B cell (primary cell): ENCODE results near the gene ETV6. TPM values are rescaled to one million over a fixed set of nuclear protein-coding genes. Genes with fewer than 3 reads are reported as not detected.

ENCODE experiments used
- ATAC-seq: fragments of 200-7000 bp; cut with Tn5 transposase; one replicate; pipeline ENCODE4 v1.10.0; 2021; ENCODE audit warnings: low read depth, mild to moderate bottlenecking, moderate number of reproducible peaks, moderate library complexity
- CTCF ChIA-PET: fragments of 350-600 bp; sonication (Branson Sonifier 250); formaldehyde crosslinking; loops from one replicate; lab custom pipeline; 2021; ENCODE audit warnings: antibody characterized with exemption, inconsistent platforms; lab: Charles Lee
- POLR2A ChIA-PET: fragments of 350-600 bp; sonication (Branson Sonifier 250); formaldehyde crosslinking; loops from one replicate; lab custom pipeline; 2021; ENCODE audit warnings: antibody characterized with exemption; lab: Charles Lee
- DNase-seq: peaks from one replicate; pipeline ENCODE4 v3.0.0; 2013
- H2AFZ ChIP-seq: 2 replicates; pipeline ENCODE4 v1.6.1; 2012; ENCODE audit warnings: mild to moderate bottlenecking, low read depth, low read length; ENCODE audit not compliant: insufficient read depth, poor library complexity, severe bottlenecking
- H3K27ac ChIP-seq, 2 donors: 1 replicate in 1 of 2; 2 replicates in 1 of 2; pipeline ENCODE4 v1.5.1; 2012 to 2013; ENCODE audit warnings: low read length in 2 of 2, mild to moderate bottlenecking in 2 of 2, moderate library complexity in 1 of 2
- H3K27me3 ChIP-seq, 4 experiments: fragments of 200-600 bp in 1 of 4; sonication (generic) in 1 of 4; replicated peaks in 1 of 4; 1 replicate in 2 of 4; 2 replicates in 2 of 4; pipeline versions ENCODE4 v1.6.1 to v1.7.0; 2013 to 2016; ENCODE audit warnings: low read length in 3 of 4, mild to moderate bottlenecking in 2 of 4, mixed read lengths in 1 of 4, moderate library complexity in 1 of 4; ENCODE audit not compliant: insufficient read depth in 4 of 4, control insufficient read depth in 3 of 4; ENCODE audit errors: control extremely low read depth in 1 of 4
- H3K36me3 ChIP-seq, 2 experiments: replicated peaks in 1 of 2; 1 replicate in 1 of 2; 2 replicates in 1 of 2; pipeline versions ENCODE4 v1.6.1 to v1.7.1; 2013; ENCODE audit warnings: low read length in 1 of 2; ENCODE audit not compliant: insufficient read depth in 2 of 2, control insufficient read depth in 1 of 2; ENCODE audit errors: control extremely low read depth in 1 of 2, extremely low read depth in 1 of 2
- H3K4me1 ChIP-seq, 2 donors: fragments of 200-600 bp in 1 of 2; sonication (generic) in 1 of 2; 1 replicate in 1 of 2; 2 replicates in 1 of 2; pipeline versions ENCODE4 v1.5.1 to v1.6.1; 2013 to 2017; ENCODE audit warnings: low read length in 2 of 2; ENCODE audit not compliant: control insufficient read depth in 2 of 2, insufficient read depth in 2 of 2
- H3K4me2 ChIP-seq: replicated peaks from 2 replicates; pipeline ENCODE3; 2012; ENCODE audit warnings: mild to moderate bottlenecking, low read depth, low read length; ENCODE audit not compliant: poor library complexity, severe bottlenecking
- H3K4me3 ChIP-seq, 5 experiments: fragments of 200-600 bp in 1 of 5; sonication (generic) in 1 of 5; 1 replicate in 3 of 5; 2 replicates in 2 of 5; pipeline versions ENCODE4 v1.5.1 to v1.7.0; 2011 to 2016; ENCODE audit warnings: low read length in 4 of 5, mild to moderate bottlenecking in 4 of 5, low read depth in 2 of 5, control low read depth in 1 of 5, moderate library complexity in 1 of 5; ENCODE audit not compliant: insufficient read depth in 1 of 5; ENCODE audit errors: control extremely low read depth in 1 of 5, extremely low read depth in 1 of 5
- H3K79me2 ChIP-seq: fragments of 200-600 bp; sonication (generic); one replicate; pipeline ENCODE4 v1.6.0; 2016; ENCODE audit warnings: low read length; ENCODE audit not compliant: control insufficient read depth, insufficient read depth
- H3K9ac ChIP-seq: fragments of 200-600 bp; sonication (generic); 2 replicates; pipeline ENCODE4 v1.6.1; 2017; ENCODE audit warnings: mild to moderate bottlenecking, low read length, moderate library complexity
- H3K9me3 ChIP-seq, 3 donors: one replicate each; pipeline versions ENCODE4 v1.6.1 to v1.7.1; 2013; ENCODE audit warnings: low read length in 2 of 3; ENCODE audit not compliant: control insufficient read depth in 2 of 3, insufficient read depth in 1 of 3; ENCODE audit errors: control extremely low read depth in 1 of 3
- H4K20me1 ChIP-seq: 2 replicates; pipeline ENCODE4 v1.6.0; 2012; ENCODE audit warnings: mild to moderate bottlenecking, low read length; ENCODE audit not compliant: insufficient read depth, control insufficient read depth, poor library complexity, severe bottlenecking
- H3K27ac Mint-ChIP-seq: one replicate; pipeline ENCODE4 v1.8.0; 2021; ENCODE audit warnings: mixed read lengths
- H3K27me3 Mint-ChIP-seq: one replicate; pipeline ENCODE4 v1.8.0; 2021; ENCODE audit warnings: mixed read lengths
- H3K4me1 Mint-ChIP-seq: one replicate; pipeline ENCODE4 v1.8.0; 2021; ENCODE audit warnings: mixed read lengths
- H3K4me3 Mint-ChIP-seq: one replicate; pipeline ENCODE4 v1.8.0; 2021; ENCODE audit warnings: mixed read lengths
- H3K9me3 Mint-ChIP-seq: one replicate; pipeline ENCODE4 v1.8.0; 2022; ENCODE audit warnings: mixed read lengths; ENCODE audit not compliant: insufficient read depth
- CTCF ChIP-seq: fragments of 200-600 bp; IDR thresholded peaks from one replicate; pipeline ENCODE4 v1.8.0; 2022; ENCODE audit warnings: antibody characterized with exemption, mild to moderate bottlenecking
- EZH2 ChIP-seq: IDR thresholded peaks from 2 replicates; pipeline ENCODE4 v1.6.1; 2012; ENCODE audit warnings: borderline replicate concordance, low read depth, mild to moderate bottlenecking, moderate library complexity, low read length; ENCODE audit not compliant: insufficient read depth, poor library complexity, severe bottlenecking
- WGBS: methylation state at CpG from one replicate; pipeline ENCODE4 v1.1.5; 2013; ENCODE audit warnings: missing lambda C conversion rate; ENCODE audit not compliant: insufficient coverage; 5-methylcytosine and 5-hydroxymethylcytosine counted together
- intact Hi-C: fragments of 100-400 bp; cut with micrococcal nuclease; formaldehyde crosslinking; loops from one replicate; pipeline ENCODE4 v1.10.0; 2022
- polyA plus RNA-seq: library from polyadenylated mRNA; depleted of rRNA; stranded (reverse); fragments of >200 nt; gene quantifications from 2 replicates; pipeline ENCODE4 v1.2.3, GENCODE V29; 2012
- total RNA-seq, 2 donors: library from RNA; stranded (reverse); fragments of 120-200 nt in 1 of 2; gene quantifications; 1 replicate in 1 of 2; 2 replicates in 1 of 2; pipeline versions ENCODE4 v1.2.3 to v1.2.4, GENCODE V29; 2013 to 2022

The ETV6 gene
- total and polyA plus RNA-seq, 2 donors (not counting 1 experiment from before 2014, with no cell fraction given) = 17.4 to 123 TPM

- WGBS = 100% methylated on average over 2 of the region's 7 CpGs
- Histone ChIP-seq H4K20me1 (no peaks in the 10 kb centered on the region), H3K36me3 (no peaks in the 10 kb centered on the region), H3K4me1 (no peaks in the 10 kb centered on the region), H3K79me2 (no peaks in the 10 kb centered on the region), H3K9ac (no peak overlapping the region), H3K27ac (no peak overlapping the region), H3K4me2 (no peak overlapping the region), H3K4me3 (no peak overlapping the region), H2AFZ (no peak overlapping the region), H3K9me3 (peaks cover 0 to 3% (median 0%) of the 10 kb centered on the region in 3 donors), H3K27me3 (no peaks in the 10 kb centered on the region)
- ATAC-seq (no peak), DNase-seq (no peak)
- intact Hi-C loops = no loop called here
- Mint-ChIP-seq H3K27ac (no peak overlapping the region), H3K4me1 (no peaks in the 10 kb centered on the region), H3K27me3 (no peaks in the 10 kb centered on the region), H3K9me3 (no peaks in the 10 kb centered on the region), H3K4me3 (no peak overlapping the region)
- ChIA-PET CTCF (interaction anchor here (1.2 kb wide), 1 partner anchor 405 kb away, joined by 5 read pairs; no protein-coding TSS in a partner anchor), POLR2A (no interaction called here)
- TF ChIP-seq EZH2 (no peak), CTCF (no peak)
These were observed 21.1 kb upstream of the ETV6 start for GRCh38 chr12:11628353-11628752.

- H3K4me3 Mint-ChIP-seq = no peak overlapping the region
- TF ChIP-seq CTCF (no peak), EZH2 (no peak)
- H3K27ac ChIP-seq = no peak overlapping the region
- ChIA-PET CTCF (no interaction called here), POLR2A (no interaction called here)
- no peak overlapping the region for H3K4me2 ChIP-seq
- no peak overlapping the region for H3K4me3 ChIP-seq
- ATAC-seq = no peak
- no peak overlapping the region for H3K9ac ChIP-seq
- no peak overlapping the region for H3K27ac Mint-ChIP-seq
- 85% methylated on average over 2 of the region's 5 CpGs for WGBS
- no peaks in the 10 kb centered on the region for H3K79me2 ChIP-seq
- H3K27me3 Mint-ChIP-seq = no peaks in the 10 kb centered on the region
- DNase-seq = no peak
- H2AFZ ChIP-seq = no peak overlapping the region
- H3K27me3 ChIP-seq = no peaks in the 10 kb centered on the region
- H3K9me3 Mint-ChIP-seq = no peaks in the 10 kb centered on the region
- H3K4me1 Mint-ChIP-seq = no peaks in the 10 kb centered on the region
- intact Hi-C loops = no loop called here
- peaks cover 0 to 3% (median 0%) of the 10 kb centered on the region in 3 donors for H3K9me3 ChIP-seq
- H3K36me3 ChIP-seq = no peaks in the 10 kb centered on the region
- H4K20me1 ChIP-seq = no peaks in the 10 kb centered on the region
- H3K4me1 ChIP-seq = no peaks in the 10 kb centered on the region
These were observed 19.3 kb upstream of the ETV6 start for GRCh38 chr12:11630046-11630706.
